ENCODE measurements around the gene DCDC2C.
A peak's percentile ranks its signal among the peaks of the same experiment; 100 is the strongest.

The DCDC2C gene

DNA sequence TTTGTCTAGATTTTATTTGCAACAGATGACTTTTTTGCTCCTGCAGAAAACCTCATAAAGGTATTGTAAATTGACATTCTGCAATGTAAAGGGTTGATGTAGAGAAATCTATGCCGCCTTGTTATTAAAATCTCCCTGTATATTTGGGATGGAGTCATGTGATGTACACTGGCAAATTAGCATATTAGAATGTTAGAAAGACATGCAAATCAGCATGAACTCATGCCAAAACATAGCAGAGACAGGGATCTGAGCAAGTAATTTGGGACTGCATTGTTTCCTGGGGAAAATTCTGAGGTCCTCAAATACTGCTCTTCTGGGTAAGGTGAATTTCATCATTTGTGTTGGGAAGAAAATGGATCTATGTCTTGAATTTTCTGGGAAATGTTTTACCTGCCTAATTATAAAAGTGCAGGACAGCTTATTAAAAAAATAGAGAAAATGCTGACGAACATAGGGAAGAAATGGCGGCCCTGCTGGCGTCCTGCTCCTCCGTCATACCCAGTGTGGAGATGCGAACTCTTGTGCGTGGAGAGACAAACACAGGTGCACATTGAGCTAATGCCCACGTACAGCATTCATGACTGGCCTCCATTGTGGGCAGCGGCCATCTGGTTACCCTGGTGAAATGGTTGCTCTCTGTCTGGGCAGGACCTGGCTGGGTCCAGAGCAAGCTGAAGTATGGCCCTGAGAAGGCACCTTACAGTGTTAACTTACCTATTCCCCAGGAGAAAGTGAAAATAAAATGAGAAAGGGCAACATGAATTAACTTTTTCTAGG lies 29.1 kb upstream of the DCDC2C start:
- no peak for DNase-seq

DNA sequence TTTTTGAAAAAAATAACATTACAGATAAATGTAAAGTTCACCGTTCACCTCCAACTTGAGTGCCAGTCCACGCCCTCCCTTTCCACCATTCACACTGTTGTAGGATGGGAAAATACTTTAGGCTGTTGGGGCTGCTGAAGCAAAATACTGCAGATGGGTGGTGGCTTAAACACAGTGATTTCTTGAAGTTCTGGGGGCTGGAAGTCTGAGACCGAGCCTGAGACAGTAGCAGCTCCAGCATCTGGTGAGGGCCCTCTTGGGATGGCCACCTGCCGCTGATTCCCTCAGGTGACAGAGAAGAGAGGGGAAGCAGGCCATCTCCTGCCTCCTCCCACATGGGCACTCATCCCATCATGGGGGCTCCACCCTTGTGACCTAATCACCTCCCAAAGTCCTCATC lies 27.7 kb upstream of the DCDC2C start:
- DNase-seq = no peak

DNA sequence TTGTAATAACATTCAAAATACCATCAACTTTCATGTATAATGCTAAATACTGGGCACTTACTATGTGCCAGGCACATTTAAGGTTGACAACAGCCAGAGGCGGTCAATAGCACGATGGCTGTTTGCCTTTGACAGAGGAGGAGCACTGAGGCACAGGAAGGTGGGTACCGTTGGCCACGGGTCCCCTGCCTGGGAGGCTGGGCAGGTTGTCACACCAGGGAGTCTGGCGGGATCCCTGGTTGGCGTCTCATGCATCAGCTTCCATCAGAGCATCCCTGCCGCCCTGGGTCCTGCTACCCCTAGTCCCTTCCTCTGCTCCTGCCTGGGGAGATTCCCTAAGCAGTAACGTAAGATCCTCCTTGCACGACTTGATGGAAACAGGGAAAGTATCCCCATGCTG lies 25.9 kb upstream of the DCDC2C start:
- no peak for DNase-seq

DNA sequence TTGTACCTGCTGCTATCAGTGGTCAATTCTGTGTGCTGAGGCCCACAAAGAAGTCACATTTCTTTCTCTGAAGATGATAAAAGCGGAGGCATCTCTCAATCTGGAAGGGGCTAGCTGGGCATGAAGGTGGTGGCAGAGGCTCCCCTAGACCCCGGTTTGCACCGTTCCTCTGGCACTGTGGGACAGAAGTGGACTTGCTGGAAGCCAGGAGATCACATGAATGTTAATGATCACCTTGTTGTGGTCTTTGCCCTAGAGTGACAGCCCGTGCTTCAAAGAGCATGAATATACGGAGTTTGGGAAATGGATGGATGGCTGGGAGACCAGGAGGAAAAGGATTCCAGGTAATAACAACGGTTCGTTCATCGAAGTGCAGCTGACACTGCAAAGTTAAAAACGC lies 25.2 kb upstream of the DCDC2C start:
- no peak for DNase-seq

DNA sequence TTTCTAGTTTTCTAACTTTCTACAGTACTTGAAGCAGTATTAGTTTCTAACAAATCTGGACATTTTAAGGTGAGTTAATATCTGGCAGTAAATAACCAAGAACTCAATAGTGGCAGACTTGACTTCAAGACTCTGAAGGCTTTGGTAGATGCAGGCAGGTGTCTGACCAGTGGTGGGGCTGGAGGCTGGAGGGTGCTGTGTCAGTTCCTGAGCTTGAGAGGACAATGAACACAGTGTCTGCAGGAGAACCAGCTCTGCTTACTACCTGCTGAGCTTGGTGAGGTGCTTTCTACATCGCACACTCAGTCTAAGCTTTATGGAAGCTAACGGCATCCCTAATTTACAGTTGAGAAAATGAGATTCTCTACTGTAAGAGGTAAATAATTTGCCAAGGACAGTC lies 24.2 kb upstream of the DCDC2C start:
- DNase-seq = no peak

DNA sequence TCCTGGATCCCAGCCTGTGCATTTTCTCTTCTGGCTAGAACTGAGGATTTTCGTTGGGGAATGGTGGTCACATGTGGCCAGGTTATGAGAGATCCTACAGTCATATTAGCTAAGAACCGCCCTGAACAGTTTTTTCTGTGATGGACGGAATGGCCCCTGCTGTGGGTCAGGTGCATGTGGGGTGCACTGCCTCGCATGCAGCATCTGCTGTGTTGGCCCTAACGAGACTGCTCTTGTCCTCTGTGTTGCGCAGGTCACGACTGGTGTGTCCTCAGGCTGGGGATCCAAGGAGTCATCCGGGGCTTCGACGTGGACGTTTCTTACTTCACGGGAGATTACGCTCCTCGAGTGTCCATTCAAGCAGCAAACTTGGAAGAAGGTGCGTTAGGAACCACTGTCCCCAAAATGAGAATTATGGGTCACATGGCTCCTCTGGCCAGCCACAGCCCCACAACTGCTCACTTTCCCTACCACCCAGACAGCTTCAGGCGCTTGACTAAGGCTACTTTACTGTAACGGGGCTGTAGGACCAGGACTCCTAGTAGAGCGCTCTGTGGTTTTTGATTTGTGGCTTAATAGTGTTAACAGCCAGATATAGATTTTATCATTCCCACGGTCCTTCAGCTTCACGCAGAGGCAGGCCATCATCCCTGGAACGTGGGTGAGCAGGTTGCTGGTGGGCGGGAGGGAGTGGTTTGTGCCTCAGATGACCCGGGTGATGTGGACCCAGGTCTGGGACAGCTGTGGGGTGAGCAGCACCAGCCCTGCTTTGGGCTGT lies 23.6 kb upstream of the DCDC2C start:
- no peak for DNase-seq

DNA sequence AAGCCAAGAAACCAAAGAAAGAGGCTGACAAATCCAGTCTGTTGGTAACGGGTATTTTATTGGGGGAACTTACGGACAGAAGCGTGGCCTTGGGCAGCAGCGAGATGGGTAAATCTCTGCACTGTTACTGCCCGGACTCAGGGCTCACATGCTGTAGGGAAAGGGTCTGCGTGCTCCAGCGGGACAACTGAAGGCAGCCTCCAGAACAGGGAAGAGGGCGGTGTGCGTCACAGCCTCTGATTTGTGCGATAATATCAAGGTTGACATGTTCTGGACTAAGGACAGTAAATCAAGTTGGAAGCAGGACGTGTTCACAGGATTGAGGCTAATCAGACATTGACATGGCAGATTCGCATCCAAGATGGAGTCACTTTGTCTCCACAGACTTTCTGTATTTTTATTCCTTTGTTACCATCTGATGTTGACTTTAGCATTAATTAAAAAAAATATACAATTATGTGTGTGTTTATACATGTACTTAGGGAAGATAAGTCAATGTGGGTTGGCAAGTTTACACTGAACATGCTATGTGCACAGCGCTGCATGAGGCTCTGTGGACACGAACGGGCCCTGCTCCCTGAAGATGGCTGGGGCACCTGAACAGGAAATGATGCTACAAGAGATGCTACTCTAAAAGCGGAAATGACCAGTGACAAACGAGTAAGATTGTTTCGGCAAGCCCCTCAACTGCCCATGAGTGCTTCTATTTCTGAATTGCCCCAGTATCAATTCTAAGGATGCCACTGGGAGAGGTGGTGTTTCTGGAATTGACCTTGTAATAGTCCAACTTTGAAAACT lies 22.6 kb upstream of the DCDC2C start:
- DNase-seq = no peak

DNA sequence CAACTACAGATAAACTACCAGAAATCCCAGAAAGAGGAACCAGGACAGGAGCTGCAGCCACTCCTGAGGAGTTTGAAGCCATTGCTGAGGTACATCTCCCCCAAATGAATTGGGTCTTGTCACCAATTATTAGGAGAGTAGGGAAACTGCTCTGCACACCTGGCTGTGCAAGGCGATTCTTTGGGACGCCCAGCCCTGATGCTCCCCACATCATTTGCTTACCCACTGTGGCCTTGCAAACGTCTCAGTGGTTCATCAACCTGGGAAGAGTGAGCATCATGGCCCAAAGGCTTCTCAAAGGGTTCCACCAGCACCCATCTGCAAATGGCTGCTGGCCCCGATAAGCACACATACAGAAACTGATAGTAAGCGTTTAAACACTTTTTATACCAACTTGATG lies 21.8 kb upstream of the DCDC2C start:
- no peak for DNase-seq

DNA sequence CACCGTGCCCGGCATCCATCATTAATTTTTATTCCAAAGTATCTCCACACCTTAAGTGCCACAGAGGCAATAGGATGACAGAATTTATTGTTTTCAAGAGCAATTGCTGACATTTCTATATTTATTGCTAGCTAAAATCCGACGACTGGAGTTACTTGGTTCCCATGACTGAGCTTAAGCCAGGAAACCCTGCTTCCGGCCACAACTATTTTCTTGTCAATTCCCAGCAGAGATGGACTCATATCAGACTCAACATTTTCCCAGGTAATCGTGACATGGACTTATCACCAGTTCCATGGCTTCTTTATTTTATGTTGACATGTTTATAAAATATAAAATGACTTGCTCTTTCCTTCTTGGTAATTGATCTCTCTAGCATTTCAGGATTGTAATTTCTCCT lies 20.6 kb upstream of the DCDC2C start:
- no peak for DNase-seq

DNA sequence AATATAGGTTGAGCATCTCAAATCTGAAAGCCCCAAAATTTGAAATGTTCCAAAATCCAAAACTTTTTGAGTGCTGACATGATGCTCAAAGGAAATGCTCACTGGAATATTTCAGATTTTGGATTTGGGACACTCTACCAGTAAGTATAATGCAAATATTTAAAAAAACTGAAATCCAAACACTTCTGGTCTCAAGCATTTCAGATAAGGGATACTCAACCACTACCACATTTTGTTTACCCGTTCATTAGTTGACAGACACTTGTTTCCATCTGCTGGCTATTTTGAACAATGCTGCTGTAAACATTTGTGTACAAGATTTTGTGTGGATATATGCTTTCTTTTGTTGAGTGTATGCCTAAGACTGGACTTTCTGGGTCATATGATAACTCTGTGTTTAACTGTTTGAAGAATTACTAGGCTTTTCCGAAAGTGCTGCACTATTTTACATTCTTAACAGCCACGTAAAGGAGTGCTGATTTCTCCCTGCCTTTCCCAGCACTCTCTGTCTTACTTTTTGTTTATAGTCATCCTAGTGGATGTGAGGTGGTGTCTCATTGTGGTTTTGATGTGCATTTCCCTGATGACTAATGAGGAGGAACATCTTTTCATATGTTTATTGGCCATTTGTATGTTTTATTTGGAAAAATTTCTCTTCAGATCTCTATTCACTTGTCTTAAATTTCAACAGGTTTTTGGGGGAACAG lies 19.5 kb upstream of the DCDC2C start:
- DNase-seq = no peak

DNA sequence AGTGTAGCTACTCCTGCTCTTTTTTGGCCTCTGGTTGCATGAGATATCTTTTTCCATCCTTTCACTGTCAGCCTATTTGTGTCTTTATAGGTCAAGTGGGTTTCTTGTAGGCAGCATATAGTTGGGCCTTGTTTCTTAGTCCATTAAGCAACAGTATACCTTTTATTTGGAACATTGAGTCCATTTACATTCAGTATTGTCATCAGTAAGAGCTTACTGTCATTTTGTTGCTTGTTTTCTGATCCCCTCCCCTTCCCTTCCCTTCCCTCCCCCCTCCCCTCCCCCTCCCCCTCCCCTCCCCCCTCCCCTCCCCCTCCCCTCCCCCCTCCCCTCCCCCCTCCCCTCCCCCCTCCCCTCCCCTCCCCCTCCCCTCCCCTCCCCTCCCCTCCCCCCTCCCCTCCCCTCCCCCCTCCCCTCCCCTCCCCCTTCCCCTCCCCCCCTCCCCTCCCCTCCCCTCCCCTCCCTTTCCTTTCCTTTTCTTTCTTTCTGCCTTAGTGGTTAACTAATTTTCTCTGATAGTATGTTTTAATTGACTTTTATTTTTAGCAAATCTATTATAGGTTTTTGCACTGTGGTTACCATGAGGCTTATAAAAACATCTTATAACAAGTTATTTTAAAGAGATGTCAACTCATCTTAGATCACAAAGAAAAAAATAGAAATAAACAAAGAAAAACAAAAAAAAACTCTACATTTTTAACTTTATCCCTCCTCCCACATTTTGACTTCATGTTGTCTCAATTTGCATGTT lies 13.2 kb upstream of the DCDC2C start:
- no peak for DNase-seq

DNA sequence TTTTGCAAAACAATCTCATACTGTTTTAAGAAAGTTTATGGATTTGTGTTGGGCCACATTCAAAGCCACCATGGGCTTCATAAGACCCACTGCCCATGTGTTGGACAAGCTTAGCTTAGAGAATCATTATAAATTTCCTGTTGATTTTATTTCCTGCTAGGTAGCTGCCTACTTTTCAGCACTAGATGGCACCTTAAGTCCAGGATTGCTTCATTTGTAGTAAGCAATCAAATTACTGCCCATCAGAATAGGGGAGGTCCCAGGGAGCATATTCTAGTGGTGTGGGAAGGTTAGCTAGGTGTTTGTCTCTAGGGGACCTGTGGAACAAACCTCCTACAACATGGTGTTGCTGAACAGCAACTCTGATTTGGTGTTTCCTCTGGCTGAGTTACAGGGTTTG lies 11.0 kb upstream of the DCDC2C start:
- peak; percentile 53 for DNase-seq

DNA sequence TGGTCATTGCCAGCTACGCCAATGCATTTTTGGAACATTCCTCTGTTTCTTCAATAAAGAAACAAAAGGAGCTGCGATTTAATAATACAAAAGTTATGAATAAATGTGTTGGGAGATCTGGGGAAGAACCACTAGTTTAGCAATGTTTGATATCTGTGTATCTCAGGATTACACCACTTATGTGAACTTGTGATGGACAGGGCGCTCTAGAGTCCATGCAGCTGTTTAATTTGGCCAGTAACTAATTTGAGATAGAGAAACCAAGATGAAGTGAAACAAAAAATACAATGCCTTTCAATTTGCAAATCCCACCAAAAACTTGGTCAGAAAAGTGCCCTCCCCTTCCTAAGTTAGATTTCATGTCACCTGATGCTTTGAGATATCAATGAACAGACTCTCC lies 6.8 kb upstream of the DCDC2C start:
- no peak for DNase-seq

DNA sequence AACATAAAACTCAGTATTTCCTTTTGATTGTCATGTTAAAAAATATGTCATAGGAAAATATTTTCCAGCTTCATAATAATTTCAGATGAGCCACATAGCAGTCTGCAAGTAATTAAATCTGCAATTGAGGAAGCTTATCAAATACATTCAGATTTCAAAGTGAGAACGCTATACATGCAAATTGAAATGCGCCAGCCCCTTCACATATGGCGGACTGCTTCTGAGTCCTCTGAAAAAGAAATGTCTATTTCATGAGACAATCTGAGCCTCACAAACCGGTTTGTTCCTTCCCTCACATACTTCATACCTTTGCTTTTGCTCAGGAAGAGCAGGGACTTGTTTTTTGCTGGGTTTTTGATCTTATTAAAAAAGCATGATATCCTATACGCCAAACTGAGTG lies 2.3 kb upstream of the DCDC2C start:
- DNase-seq = no peak

DNA sequence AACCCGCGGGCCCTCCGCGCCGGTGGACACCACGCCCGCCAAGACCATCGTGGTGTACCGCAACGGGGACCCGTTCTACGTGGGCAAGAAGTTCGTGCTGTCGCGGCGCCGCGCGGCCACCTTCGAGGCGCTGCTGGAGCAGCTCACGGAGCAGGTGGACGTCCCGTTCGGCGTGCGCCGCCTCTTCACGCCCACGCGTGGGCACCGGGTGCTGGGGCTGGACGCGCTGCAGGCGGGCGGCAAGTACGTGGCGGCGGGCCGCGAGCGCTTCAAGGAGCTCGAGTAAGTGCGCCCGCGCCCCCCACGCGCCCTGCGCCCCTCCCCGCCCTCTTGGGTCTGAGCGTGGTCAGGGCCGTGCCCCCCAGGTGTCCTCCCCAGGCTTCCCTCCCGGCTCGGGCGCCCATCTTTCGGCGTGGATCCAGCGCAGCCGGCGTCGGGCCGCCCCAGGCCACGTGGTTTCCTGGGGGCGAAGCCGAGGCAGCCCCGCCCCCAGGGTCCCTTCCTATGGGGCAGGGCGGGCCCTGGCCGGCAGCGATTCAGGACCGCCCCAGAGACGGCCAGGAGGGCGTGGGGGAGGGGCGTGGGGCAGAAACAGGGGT lies 481 bp downstream of the DCDC2C start:
- peak; percentile 39 for DNase-seq

DNA sequence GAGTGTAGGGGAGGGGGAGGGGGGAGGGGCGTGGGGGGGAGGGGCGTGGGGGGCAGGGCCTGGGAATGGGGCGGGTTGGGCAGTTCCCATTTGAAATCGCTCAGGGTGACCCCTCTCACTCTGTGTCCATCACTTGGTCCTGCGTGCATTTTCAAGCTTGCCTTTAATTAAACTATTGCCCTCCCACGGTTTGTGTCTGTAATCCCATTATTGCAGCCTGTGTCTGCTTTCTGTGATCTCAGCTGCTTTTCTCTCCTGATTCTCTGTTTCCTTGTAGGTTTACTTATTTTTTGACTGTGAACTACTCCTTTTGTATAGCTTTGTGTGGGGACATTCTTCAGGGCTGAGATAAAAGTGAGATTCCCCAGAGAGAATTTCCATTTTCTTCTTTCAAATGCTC lies 1.3 kb downstream of the DCDC2C start:
- DNase-seq = peak; percentile 44

DNA sequence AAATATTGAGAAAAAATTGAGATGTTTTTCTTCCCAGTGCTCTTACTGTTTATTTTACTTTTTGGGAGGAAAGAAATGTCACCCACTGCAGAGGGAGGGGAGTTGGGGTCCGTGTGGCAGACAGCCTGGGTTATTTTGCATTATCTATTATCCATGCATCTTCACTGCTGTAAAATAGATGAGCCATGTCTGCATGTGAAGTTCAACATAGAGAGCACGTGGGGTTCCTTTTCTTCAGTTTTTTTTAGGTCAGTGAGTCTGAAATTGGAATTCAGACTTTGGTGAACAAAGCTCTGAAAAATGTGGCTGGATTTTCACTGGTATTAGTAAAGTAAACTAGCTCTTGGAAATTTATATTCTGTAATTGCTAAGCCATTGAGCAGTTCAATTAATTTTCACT lies 2.4 kb downstream of the DCDC2C start:
- DNase-seq = peak; percentile 43

DNA sequence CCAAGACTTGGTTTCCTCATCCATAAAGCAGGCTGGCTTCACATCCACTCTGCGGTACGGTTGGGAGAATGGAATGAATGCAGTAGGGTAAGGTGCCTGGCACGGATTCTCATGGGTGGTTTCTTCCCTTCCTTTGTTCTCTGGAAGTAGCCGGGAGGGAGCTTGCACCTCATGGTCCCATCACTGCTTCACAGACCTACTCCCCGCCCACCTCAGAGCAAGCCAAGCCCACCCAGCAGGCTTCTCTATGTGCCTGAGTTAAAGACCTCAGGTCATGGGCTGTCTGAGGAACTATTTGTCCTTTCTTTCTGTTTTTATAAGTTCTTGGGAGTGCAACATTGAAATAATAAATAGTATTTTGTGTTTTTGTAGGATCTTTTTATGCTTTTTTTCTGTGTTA lies 3.5 kb downstream of the DCDC2C start:
- peak; percentile 22 for DNase-seq

DNA sequence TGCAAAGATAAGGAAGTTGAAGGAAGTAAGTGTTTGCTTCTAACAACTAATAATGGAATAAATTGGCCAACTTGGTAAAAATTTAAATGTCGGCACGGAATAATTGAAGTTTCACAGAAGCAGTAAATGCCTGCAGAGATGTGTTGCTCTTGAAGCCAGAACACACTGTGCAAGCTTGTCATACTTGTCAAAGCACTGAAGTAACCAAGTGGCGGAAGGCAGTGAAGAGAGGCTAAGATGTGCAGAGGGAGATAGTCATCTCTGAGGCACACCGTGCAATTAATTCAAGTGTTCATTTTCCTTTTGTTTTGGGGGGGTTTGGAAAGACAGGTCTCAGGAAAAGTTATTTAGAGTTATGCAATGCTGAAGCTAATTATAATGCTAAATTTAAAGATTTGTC lies 5.2 kb downstream of the DCDC2C start:
- no peak for DNase-seq

DNA sequence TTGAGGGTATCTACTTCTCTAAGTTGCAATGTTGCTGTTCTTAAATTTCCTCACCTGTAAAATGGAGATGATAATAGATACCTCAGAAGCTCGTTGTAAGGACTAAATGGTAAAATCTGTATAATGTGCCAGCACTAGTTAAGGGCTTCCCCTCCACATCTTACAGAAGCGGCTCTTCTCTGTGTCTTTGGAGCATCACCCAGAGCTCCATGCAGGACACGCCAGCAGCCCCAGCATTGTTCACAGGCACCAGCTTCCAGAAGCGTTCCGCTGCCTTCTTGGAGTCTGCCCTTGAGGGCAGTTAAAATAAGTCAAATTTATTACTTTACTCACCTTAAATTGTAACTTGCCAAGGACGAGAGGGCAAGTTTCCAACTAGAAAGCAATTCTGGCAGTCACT lies 5.8 kb downstream of the DCDC2C start:
- no peak for DNase-seq

DNA sequence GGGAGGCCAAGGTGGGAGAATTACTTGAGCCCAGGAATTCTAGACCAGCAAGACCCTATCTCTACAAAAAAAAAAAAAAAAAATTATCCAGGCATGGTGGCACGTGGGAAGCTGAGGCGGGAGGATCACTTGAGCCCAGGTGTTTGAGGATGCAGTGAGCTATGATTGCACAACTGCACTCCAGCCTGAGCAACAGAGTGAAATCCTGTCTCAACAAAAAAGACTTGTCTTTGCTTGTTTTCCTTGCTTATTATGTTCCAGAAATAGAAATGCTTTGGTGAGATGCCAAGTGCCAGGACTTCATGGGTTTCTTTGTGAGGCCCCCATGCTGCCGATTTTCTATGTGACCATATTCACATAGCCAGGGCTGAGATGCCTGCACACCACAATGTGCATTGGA lies 9.0 kb downstream of the DCDC2C start:
- DNase-seq = peak; percentile 27

All from eye (tissue), 1 donor.